Brain microvascular endothelial cell (primary cell): ENCODE data around the gene TCEAL4.

ENCODE experiments used
- DNase-seq: peaks from one replicate; pipeline ENCODE4 v3.0.0-alpha.2; 2020
- H3K27ac ChIP-seq: fragments of 250-450 bp; sonication (Bioruptor Pico); 2 replicates; pipeline ENCODE4 v1.5.1; 2020; ENCODE audit warnings: mild to moderate bottlenecking, moderate library complexity
- H3K27me3 ChIP-seq: fragments of 250-450 bp; sonication (Bioruptor Pico); replicated peaks from 2 replicates; pipeline ENCODE4 v1.5.1; 2020; ENCODE audit warnings: mild to moderate bottlenecking
- H3K36me3 ChIP-seq: fragments of 250-450 bp; sonication (Bioruptor Pico); replicated peaks from 2 replicates; pipeline ENCODE4 v1.5.1; 2020; ENCODE audit warnings: mild to moderate bottlenecking
- H3K4me3 ChIP-seq: 2 replicates; pipeline ENCODE4 v1.5.1; 2011; ENCODE audit warnings: low read depth, mild to moderate bottlenecking, control low read depth, low read length, moderate library complexity
- CTCF ChIP-seq: IDR thresholded peaks from 2 replicates; pipeline ENCODE4 v1.5.1; 2011; ENCODE audit warnings: low read depth, mild to moderate bottlenecking, moderate library complexity, low read length, control low read depth, inconsistent platforms; ENCODE audit errors: missing control alignments
- in situ Hi-C: cut with HindIII; loops from 2 replicates; pipeline ENCODE4 v1.10.0; 2017; ENCODE audit warnings: low sequenced_read_pairs, low pct_ligation_motif_present

The TCEAL4 gene

DNA sequence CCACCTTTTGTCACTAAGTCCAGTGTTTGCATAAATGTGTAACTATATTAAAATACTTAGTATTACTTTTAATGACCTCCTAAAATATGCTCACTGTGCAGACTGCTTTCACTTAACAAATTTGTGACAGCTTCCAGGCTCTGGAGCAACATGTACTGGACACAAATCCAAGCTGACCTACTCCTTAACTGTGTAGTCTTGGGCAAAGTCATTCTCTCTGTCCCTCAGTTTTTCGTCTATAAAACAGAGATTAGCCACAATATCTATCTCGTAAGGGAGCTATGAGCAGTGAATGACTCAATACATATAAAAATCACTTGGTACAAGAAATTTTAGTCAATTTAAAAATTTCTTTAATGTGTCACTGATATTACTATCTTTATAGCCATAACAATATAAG, 45.6 kb upstream of the TCEAL4 start:
- in situ Hi-C loops, result no loop called here

GRCh38 chrX:103540145-103540544, 45.2 kb upstream of the TCEAL4 start:
- no peak for DNase-seq
- Histone ChIP-seq H3K4me3 (no peak overlapping the region), H3K27me3 (no peaks in the 10 kb centered on the region), H3K27ac (no peak overlapping the region), H3K36me3 (no peaks in the 10 kb centered on the region)
- no peak for TF ChIP-seq CTCF
- in situ Hi-C loops, result no loop called here

More for the DNA sequence above, 45.6 kb upstream of the TCEAL4 start:
- H3K36me3 ChIP-seq, result no peaks in the 10 kb centered on the region
- TF ChIP-seq CTCF, result no peak
- no peak for DNase-seq
- no peaks in the 10 kb centered on the region for H3K27me3 ChIP-seq
- H3K4me3 ChIP-seq, result no peak overlapping the region
- no peak overlapping the region for H3K27ac ChIP-seq

DNA sequence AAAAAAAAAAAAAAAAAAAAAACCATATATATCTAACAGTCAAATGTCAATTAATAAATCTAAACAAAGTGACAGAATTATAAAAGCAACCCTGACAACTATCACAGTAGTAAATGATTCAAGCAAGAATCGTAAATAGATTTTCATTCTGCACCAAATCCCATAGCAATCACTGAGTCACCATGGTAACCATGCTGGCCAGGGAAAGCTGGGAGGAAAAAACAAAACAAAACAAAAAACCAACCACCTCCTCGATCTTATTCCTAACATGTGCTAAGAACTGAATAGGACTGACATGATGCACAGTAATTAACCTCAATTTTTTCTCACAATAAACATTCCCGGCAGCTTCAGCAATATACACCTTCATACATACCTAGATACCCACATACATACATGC, 35.4 kb upstream of the TCEAL4 start:
- in situ Hi-C loops, result no loop called here
- TF ChIP-seq CTCF, result no peak
- H3K4me3 ChIP-seq, result no peak overlapping the region
- no peak for DNase-seq
- no peaks in the 10 kb centered on the region for H3K27me3 ChIP-seq
- no peak overlapping the region for H3K27ac ChIP-seq
- H3K36me3 ChIP-seq, result no peaks in the 10 kb centered on the region

DNA sequence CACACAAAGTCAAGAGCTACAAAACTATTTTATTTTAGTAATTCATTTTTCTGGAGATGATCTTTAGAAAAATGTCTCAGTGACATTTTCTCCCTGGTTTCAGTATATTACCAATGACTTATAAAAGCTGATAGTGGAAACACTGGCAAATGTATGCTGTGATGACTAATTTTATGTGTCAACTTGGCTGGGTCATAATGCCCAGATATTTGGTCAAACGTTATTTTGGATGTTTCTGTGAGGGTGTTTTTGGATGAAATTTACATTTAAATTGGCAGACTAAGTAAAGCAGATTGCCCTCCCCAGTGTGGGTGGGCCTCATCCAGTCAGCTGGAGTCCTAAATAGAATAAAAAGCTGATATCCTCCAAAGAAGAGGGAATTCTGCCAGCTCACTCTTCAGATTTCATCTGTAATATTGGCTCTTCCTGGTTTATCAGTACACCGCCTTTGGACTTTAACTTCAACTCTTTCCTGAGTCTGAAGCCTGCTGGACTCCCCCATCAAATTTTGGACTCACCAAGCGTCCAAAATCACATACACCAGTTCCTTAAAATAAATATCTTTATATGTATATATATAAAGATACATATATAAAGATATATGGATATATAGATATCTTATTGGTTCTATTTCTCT, 34.8 kb upstream of the TCEAL4 start:
- Histone ChIP-seq H3K27me3 (no peaks in the 10 kb centered on the region), H3K36me3 (no peaks in the 10 kb centered on the region), H3K27ac (no peak overlapping the region), H3K4me3 (no peak overlapping the region)
- no peak for TF ChIP-seq CTCF
- in situ Hi-C loops, result no loop called here
- DNase-seq, result no peak

GRCh38 chrX:103552236-103552635, 33.1 kb upstream of the TCEAL4 start:
- Histone ChIP-seq H3K36me3 (no peaks in the 10 kb centered on the region), H3K4me3 (no peak overlapping the region), H3K27me3 (no peaks in the 10 kb centered on the region), H3K27ac (no peak overlapping the region)
- DNase-seq, result no peak
- in situ Hi-C loops, result no loop called here
- no peak for TF ChIP-seq CTCF
